Fibroblast of peridontal ligament (primary cell): ENCODE data around the gene RUNX1.

ENCODE experiments used
- DNase-seq: peaks from one replicate; pipeline ENCODE4 v3.0.0-alpha.2; 2010; ENCODE audit errors: extremely low read depth

Gene RUNX1

DNA sequence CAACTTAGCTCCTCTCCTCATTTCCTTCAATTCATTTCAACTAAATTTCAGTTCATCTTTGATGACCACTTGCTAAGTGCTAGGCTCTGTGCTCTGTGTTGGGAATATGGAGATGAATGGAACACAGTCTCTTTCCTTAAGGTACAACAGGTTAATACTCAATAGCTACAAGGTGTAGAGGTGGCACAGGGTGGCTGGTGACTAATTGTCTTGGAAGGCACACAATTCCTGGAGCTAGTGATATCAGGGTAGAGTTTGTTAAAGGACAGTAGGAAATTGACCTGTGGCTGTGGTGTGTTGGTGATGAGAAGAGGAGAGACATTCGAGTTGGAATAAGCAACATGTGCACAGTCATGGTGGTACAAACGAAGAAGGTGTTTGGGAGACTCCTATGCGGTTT lies 124.9 kb downstream of the RUNX1 start:
- DNase-seq = no peak

DNA sequence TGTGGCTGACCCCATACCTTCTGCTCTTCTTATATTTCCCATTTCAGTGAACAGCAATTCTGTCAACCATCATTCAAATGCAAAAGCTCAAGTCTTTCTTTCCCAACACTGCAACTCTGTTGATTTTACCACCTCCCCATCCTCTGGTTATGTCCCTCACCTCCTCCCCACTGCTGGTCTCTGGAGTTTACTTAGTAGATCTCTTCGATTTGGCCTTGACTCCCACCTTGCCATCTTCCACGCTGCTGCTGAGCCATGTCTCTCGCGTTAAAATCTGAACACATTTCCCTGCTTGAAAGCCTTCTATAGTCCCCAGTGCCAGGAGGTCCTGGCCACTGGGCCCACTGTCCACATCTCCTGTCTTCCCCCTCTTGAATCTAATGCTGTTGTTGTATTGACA lies 125.5 kb downstream of the RUNX1 start:
- DNase-seq = no peak

DNA sequence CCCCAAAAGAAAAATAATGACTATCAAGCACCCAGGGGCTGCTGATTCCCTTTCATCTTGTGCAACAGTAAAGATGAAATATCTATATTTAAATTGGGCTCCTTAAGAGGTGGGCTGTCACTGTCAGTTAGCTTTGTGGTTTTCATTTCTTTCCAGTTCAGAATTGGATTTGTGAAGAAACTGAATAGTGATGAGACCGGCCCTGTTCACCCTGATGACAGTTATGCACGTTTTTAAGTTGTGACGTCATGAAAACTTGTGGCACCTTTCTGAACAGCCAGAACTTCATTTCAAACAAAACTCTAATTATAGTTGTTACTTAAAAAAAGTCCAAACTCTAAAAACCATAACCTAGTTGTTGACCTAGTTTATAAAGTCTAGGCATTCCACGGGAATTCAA lies 125.9 kb downstream of the RUNX1 start:
- DNase-seq = no peak

DNA sequence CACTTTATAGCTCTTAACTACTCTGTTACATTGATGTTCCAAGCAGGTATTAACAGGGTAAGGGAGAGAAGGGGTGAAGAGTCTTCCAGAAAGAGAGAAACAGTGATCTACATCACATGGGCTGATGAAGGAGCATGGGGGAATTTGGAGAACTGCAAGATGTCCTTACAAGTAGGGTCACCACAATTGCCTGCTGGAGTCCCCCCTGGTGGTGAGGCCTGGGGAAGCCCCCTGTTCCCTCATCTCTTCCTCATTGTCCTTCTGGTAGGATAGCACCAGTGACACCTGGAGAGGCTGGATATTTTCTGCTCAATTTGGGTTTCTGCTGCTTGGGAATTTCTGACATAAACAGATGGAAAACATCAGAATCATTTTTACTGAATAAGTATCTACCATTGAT lies 126.6 kb downstream of the RUNX1 start:
- DNase-seq = no peak

DNA sequence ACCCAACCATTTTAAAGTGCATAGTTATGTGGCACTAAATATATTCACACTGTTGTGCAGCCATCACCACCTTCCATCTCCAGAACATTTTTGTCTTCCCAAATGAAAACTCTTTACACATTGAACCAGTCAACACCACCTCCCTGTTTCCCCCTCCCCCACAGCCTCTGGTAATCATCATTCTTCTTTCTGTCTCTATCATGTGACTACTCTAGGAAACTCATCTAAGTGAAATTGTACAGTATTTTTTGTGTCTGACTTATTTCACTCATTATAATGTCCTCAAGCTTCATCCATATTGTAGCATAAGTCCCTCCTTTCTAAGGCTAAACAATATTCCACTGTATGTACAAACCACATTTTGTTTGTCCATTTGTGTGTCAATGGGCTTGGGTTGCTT lies 128.0 kb downstream of the RUNX1 start:
- DNase-seq = no peak

DNA sequence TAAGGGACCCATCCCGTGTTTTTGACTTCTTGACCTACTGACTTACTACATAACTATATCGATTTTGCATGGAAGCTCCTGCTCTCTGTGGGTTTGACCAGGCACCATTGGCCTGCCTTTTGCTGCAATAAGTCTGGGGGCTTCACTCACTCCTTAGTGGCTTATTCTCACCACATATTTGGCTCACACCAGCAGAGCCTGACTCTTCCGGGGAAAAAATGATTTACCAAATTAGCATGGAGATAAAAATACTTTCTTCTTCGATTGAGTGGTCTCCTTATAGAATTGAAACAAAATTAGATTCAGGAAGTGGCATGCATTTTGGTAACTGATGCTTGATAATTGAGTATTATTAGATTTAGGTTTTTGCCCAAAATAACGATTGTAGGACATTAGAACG lies 129.7 kb downstream of the RUNX1 start:
- DNase-seq = no peak

DNA sequence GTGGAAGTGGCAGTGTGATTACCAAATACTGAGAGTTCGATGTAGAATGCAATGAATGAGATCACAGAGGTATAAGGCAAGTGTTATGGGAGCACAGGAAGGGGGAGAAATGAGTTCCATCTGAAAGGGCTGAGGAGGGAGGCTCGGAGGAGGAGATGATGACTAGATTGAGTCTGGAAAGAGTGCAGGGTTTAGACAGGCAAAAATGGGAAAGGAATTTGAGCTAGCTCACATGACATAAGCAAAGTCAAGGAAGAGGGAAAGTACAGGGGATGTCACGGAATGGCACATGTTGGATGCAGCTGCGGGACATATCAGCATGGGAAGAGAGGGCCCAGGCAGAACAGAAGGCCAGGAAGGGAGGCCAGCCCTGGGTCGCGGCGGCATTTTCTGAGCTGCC lies 132.7 kb downstream of the RUNX1 start:
- DNase-seq = peak; percentile 80

DNA sequence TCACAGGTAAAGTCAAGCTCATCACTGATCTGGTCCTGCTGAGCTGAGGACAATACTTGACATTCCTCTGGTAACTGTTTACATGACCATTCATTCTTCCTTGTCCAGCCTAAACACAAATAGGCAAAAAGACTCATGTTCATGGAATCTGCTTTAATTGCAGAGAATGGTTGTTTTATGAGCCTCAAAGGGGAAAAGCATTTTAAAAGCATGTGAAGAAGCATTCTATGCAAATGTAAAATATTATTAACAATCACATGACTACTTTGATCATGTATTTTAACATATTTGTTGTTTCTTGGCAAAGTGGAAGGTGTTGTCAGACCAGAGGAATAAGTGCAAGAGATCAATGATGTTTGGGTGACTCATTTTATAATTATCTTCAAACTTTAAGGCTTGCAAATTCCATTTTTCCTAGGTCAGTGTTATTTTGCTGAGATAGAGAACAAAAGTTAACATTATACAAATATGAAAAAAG lies 133.7 kb downstream of the RUNX1 start:
- peak; percentile 61 for DNase-seq

DNA sequence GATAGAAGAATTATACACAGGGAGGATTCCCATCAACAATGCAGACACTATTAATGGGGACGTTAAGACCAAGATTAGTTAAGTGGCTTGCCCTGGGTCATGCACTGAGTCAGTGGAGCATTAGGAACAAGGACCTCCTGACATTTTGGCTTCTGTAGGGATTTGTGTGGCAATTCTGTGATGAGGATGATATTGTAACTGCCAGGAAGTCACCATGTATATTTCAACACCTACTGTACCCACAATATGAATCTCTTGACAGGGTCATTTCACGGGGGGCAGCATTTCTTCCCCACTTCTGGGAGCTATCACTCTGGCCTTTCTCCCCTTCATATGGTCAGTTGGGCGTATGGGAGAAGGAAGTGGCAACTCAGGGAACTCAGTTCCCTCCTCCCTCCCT lies 134.9 kb downstream of the RUNX1 start:
- no peak for DNase-seq

DNA sequence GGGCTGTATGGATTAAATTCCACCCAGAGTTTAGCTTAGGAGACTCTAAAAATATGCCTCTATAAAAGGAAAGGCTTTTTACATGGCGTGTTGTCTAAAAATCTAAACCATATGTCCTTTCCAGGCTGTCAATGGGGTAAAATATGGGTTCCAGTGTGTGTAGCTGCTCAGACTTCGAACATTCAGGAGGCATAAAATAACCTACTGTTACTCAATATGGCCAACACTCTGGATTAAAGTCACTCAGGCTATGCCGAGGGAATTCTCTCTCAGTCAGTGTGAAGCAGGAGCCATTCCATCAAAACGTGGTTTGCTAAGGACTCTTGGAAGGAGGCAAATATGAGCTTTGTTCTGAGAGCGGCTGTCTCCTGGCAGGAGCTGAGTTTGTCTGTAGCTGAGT lies 135.3 kb downstream of the RUNX1 start:
- peak; percentile 70 for DNase-seq

DNA sequence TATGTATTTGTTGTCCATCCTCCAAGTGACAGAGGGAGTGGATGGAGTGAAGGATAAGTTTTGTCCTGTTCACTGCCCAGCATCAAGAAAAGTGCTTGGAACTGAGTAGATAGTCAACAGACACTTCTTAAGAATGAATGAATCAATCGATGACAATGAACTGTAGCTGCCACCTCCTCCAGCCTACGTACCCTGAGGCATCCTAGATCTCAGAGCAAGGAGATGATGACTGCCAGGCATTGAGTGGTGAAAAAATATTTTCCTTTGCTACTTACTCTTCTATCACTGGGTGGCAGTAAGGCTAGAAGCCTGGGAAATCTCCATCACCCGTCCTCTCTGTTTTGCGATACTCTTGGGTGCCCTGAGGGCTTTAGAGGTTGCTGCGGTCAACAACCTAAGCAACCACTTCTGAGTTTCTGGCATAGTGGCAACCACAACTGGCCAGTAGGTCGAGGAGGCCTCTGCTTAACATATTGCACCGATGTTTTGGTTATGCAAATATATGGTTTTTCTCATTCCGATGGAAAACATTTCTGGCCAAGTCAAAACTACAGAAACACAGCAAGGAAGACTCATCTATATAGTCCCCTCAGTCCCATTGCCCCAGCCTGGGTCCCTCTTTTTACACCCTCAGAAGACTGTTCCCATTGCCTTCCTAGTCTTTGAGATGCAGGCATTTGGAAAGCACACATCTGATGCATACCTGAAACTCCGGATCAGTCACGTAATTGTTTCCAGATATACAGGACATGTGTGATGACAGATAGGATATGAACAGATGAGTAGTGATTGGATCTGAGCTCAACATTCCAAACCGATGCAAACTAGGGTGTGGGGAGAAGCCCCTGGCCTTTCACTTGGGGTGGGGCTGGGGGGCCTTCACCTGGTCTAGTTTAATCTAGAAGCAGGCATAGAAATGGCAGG lies 136.8 kb downstream of the RUNX1 start:
- peak; percentile 73 for DNase-seq

DNA sequence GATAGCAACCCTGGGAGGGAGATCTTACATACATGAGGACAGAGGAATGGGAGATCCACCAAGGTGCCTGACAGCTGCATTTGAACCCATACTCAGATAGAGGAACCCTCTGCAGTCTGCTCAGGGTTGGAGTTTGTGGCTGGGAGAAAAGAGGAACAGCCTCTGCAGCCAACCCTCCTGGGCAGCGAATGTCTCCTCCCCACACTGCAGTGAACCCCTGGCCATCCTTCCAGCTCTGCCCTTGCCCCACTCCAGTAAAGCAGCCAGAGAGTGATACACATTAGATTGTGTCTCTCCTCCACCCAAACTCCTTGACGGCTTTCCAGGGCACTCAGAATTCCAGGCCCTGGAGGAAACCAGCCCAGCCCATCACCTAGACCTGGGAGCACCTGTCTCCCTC lies 137.7 kb downstream of the RUNX1 start:
- DNase-seq = no peak

DNA sequence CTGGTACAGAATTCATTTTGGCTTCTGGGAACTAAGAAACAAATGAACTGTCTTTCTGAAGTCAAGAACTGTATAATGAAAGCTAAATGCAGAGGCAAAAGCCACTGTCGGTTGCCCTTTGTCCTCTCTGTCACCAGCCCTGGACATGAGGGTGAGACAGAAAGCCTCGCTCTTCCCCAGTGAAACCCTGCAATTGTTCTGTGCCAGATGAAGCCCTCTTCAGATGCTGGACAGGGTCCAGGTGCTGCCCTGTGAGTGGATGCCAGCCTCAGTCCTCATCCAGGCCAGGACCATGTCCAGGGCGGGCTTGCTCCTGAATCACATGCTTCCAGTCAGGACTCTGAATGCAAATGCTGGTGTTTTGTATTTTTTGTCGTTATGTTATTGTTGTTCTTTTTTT lies 138.7 kb downstream of the RUNX1 start:
- DNase-seq = no peak

DNA sequence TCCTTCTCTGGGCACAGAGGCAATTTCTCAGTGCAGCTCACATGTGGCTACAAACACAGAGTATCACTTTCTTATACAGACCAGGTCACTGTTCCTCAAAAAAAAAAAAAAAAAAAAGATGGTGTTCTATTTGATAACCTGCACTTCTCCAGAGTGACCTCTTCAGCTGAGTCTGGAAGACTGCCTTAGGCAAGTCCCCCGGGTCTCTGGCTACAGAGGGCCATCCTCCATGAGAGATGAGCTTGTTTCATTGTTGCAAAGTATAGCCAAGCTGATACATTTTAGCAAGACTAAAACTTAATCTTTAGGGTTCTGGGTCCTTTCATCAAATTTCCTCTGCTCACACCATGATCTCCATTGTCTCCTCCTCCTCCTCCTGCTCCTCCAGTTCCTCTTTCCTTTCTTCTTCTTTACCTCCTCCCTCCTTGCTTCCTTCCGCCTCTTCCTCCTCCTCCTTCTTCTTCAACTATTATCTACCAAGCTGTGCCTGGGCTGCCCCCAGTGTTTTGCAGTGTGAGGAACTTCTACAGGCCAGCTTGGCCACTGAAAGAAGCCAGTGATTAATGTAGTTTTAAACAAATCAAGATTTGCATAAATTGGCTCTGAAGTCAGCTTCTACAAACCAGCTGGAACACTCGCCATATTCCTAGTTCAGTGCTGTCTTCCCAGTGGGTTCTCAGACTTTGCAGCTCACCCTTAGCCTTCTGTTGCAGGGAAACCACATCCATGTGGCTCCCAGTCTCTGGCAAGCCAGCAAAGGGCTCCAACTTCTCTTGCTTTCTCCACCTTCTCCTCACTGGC lies 139.4 kb downstream of the RUNX1 start:
- DNase-seq = peak; percentile 62

DNA sequence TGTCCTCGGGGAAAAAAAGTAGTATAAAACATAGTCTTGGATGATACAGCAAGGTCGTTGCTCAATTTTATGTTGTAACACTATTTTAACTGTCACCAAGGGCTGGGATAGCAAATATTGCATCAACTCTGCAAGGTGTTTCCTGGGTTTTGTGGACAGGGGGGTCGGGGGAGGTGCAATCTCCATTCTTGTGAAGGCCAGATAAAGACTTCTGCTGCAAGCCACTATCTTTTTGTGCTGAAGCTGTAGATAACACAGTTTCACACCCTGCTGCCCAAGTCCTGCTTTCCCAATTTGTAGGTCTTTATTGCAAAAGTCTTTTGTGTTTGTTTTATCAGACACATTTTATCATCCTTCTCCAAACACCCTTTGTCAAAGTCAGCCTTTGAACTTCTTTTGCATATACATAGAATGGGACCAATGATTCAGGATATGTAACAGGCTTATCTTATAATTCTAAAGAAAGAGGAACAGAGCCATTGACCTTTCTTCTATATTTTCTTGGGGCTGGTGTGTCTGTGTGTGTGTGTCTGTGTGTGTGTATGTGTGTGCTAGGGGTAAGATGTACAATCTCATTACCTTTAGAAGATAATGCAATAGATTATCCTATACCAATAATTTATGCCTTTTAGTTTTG lies 140.6 kb downstream of the RUNX1 start:
- peak; percentile 14 for DNase-seq

DNA sequence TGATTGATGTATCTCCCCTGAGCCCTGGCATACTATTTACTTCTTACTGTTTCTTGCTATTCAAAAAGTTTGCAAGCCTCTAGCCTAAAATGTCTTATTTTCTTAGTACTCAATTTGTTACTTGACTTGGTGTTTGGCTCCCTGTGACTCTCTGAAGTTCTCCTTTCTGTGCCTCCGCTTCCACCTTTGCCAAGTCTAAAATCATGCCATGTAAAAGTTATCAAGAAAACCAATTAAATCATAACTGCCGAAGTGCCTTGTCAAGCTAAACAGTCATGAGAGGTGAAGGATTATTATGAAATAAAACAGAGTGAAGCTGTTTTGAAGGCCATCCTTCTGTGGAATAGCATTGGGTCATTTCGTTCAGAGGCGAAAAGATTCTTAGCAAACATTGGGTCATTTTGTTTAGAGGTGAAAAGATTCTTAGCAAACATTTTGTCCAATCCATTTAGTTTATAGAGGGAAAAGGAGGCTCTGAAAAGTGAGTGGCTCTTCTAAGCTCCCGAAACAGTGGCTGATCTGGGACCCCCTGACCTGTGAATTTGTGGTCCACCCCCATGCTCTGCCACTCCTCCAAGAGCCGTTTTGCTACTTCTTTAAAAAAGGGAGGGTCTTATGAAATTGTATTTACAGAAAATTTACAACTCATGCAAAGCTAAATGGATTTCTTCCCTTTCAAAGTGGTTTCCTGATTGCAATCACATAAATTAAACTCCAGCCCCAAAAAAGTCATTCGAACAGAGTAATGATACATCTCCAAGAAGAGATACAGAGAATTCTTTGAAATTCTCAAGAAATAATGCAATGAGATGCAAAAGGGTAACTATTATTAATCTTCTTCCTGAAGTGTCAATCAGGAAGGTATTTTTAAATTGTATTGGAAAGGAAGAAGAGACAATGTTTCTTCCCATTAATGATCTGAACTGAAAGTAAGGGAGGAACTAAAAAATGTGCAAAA lies 141.4 kb downstream of the RUNX1 start:
- no peak for DNase-seq

DNA sequence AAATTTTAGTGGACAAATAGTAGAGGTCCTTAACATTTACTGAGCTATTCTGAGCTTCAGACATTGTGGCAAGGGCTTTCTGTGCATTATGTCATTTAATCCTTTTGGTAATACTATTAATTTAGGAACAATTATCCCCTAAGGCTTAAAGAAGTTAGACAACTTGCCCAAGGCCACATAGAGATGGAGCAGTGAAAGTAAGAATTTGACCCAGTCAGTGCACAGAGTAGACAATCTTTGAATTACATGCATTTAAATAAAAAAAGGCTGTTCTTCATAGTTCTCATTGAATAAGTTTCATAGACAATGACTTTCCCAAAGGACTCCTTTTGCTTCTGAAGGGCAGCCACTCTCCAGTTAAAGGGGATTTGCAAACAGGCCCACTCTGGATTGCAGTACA lies 142.7 kb downstream of the RUNX1 start:
- DNase-seq = no peak

DNA sequence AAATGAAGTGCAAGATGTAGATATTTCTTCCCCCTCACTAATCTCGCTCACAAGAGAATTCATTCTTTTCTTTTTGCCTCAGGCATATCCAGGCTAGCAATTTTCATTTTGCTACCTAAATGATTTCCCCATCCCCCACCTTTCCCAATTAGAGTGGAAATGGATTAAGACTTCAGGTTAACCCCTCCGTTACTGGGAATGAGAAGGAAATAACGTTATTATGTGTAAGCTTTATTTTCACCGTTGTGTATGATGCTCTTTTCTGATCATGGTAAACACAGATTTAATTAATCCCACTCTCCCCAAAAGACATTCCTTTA lies 143.9 kb downstream of the RUNX1 start:
- DNase-seq = no peak

DNA sequence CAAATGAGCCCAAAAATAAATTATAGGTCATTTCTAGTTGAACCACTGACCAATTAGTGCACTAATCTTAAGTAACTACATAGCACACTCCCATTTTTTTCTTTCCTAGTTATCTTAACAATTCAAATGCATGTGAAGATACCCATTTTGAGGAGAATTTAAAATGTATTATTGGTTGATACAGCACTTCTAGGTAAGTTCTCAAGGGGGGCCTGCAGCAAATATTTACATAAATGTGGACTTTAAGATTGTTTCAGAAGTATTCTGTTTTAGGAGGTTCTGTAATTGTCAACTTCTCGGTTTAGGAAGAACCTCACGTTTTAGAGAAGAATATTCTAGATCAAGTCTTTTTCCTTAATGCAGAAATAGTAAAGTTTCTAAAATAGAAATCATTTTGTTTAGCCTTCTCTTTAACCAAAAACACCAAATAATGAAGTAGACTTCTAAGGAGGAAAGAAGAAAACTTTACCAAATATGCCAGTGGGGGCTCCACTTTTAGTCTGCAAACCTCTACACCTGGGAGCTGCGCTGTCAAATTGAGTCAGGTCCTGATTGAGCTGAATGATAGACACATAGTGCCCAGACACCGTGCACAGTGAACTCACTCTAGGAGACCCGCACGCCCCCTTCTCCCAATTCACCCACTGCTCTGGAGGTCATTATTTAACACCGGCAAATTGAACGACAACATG lies 144.4 kb downstream of the RUNX1 start:
- DNase-seq = no peak

DNA sequence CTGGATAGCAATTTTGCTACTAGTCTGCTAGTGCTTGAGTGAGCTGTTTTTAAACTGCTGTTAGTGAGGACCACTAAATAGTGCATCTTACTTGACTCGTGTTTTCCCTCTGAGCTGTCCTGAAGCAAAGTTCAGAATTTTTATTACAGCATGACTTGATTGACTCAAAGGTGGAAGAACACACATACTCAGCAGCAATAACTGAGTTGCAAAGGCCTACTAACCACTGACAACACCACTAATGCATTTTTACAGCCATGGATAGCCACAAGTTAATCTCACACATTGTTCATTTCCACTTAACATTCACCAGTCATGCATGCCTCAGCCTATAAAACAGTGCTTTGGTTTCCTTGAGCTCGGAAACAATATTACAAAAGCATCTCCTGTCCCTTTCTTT lies 148.7 kb downstream of the RUNX1 start:
- DNase-seq = no peak

DNA sequence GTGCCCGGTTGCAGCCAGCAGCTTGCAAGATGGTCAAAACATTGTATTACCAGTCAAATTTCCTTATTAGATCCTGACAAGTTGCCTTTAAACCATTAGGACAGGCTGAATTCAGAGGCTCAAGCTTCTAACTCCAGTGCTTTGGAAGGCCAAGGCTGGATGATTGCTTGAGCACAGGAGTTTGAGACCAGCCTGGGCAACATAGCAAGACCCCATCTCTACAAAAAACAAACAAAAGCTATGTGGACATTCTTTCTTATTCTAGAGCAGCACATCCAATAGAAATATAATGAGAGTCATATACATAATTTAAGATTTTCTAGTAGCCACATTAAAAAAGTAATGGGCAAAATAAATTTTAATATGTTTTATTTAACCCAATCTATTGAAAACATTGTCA lies 149.3 kb downstream of the RUNX1 start:
- no peak for DNase-seq
